ENCODE measurements around the gene DDC.
"Not testable (repeated sequence)": the region's sequence is repeated elsewhere in the genome, so short reads cannot be mapped to it uniquely, and the experiment has no call there.

DNA sequence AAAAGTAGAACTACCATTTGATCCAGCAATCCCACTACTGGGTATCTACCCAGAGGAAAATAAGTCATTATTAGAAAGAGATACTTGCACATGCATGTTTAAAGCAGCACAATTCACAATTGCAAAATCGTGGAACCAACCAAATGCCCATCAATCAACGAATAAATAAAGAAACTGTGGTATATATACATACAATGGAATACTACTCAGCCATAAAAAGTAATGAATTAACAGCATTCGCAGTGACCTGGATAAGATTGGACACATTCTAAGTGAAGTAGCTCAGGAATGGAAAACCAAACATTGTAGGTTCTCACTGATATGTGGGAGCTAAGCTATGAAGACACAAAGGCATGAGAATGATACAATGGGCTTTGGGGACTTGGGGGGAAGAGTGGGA is 45.9 kb downstream of the DDC start:
- TF ChIP-seq, protein P1, sequence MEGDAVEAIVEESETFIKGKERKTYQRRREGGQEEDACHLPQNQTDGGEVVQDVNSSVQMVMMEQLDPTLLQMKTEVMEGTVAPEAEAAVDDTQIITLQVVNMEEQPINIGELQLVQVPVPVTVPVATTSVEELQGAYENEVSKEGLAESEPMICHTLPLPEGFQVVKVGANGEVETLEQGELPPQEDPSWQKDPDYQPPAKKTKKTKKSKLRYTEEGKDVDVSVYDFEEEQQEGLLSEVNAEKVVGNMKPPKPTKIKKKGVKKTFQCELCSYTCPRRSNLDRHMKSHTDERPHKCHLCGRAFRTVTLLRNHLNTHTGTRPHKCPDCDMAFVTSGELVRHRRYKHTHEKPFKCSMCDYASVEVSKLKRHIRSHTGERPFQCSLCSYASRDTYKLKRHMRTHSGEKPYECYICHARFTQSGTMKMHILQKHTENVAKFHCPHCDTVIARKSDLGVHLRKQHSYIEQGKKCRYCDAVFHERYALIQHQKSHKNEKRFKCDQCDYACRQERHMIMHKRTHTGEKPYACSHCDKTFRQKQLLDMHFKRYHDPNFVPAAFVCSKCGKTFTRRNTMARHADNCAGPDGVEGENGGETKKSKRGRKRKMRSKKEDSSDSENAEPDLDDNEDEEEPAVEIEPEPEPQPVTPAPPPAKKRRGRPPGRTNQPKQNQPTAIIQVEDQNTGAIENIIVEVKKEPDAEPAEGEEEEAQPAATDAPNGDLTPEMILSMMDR (IDR thresholded peaks at IDR 0.05), result not testable (repeated sequence)
- TF ChIP-seq EP300, POLR2A, POLR2AphosphoS5 (IDR thresholded peaks at IDR 0.05): not testable (repeated sequence)

Measured in sigmoid colon (tissue), 4 donors.